Esophagus squamous epithelium (tissue), 5 donors: ENCODE data around the gene RAB8B. TPM values are rescaled to one million over a fixed set of nuclear protein-coding genes. Genes with fewer than 3 reads are reported as not detected.

Source experiments
- DNase-seq: peaks from one replicate; lab custom pipeline; 2025; lab: John Stamatoyannopoulos, UW
- H3K27ac ChIP-seq, 4 donors: fragments of 200-600 bp; sonication (generic); one replicate each; pipeline ENCODE4 v1.5.1; 2016 to 2019; ENCODE audit warnings: mild to moderate bottlenecking in 1 of 4
- H3K27me3 ChIP-seq, 4 donors: fragments of 200-600 bp; sonication (generic); 1 replicate in 3 of 4; 2 replicates in 1 of 4; pipeline versions ENCODE4 v1.5.1 to v1.6.0; 2017 to 2021; ENCODE audit warnings: antibody characterized with exemption in 1 of 4
- H3K36me3 ChIP-seq, 3 donors: fragments of 200-600 bp; sonication (generic); one replicate each; pipeline ENCODE4 v1.5.1; 2016 to 2019
- H3K4me1 ChIP-seq, 3 donors: fragments of 200-600 bp; sonication (generic); one replicate each; pipeline ENCODE4 v1.5.1; 2017 to 2019
- H3K4me3 ChIP-seq, 4 donors: fragments of 200-600 bp; sonication (generic); 1 replicate in 3 of 4; 2 replicates in 1 of 4; pipeline ENCODE4 v1.5.1; 2016 to 2019; ENCODE audit warnings: mild to moderate bottlenecking in 2 of 4, moderate library complexity in 1 of 4
- H3K9me3 ChIP-seq, 3 donors: fragments of 200-600 bp; sonication (generic); one replicate each; pipeline ENCODE4 v1.5.1; 2016 to 2019
- CTCF ChIP-seq, 6 experiments: fragments of 450-650 bp in 4 of 6; fragments of 200-600 bp in 2 of 6; sonication (generic) in 2 of 6; IDR thresholded peaks; one replicate each; pipeline ENCODE4 v1.5.1; 2016 to 2019; ENCODE audit warnings: antibody characterized with exemption in 6 of 6, mild to moderate bottlenecking in 4 of 6, moderate library complexity in 4 of 6
- POLR2A ChIP-seq, 4 donors: fragments of 450-650 bp; IDR thresholded peaks; one replicate each; pipeline ENCODE4 v1.6.1; 2017; ENCODE audit warnings: antibody characterized with exemption in 4 of 4, mild to moderate bottlenecking in 4 of 4, moderate library complexity in 3 of 4
- WGBS, 2 donors: methylation state at CpG; one replicate each; pipeline ENCODE4 v1.1.5; 2018; 5-methylcytosine and 5-hydroxymethylcytosine counted together
- intact Hi-C: fragments of 100-400 bp; cut with DNase I; formaldehyde crosslinking; loops from one replicate; pipeline ENCODE4 v1.15.0; 2022
- total RNA-seq, 4 donors: library from RNA; depleted of rRNA; stranded (reverse); fragments of >200 nt; gene quantifications; one replicate each; pipeline ENCODE4 v1.1.0, GENCODE V29; 2016
- donor health status: DM: yes; HTN: yes; CAD: no.

Gene RAB8B
- total RNA-seq, 4 donors from 2014 or later, result 3.1 to 22.7 (median 10.0) TPM

- no peak for DNase-seq
- 24 to 34% methylated on average over 8 to 10 of the region's 10 CpGs for WGBS, 2 donors
- Histone ChIP-seq H3K4me3 (peak overlapping the region; percentile 59 to 91 (median 87)), H3K36me3 (no peaks in the 10 kb centered on the region), H3K4me1 (peaks cover 0 to 64% (median 7%) of the 10 kb centered on the region in 3 donors), H3K27ac (peak overlapping the region; percentile 76 to 92 (median 84)), H3K27me3 (no peaks in the 10 kb centered on the region), H3K9me3 (no peaks in the 10 kb centered on the region)
- intact Hi-C loops, result no loop called here
- TF ChIP-seq POLR2A (IDR thresholded peaks at IDR 0.05), result no peak
Measured at GRCh38 chr15:63188247-63188925, 1.0 kb upstream of the RAB8B start.

GRCh38 chr15:63189941-63190768 is 749 bp downstream of the RAB8B start:
- H3K4me1 ChIP-seq, result peaks cover 1 to 81% (median 12%) of the 10 kb centered on the region in 3 donors
- peak overlapping the region; percentile 59 to 91 (median 87) for H3K4me3 ChIP-seq
- H3K27me3 ChIP-seq, result no peaks in the 10 kb centered on the region
- 5 to 7% methylated on average over 10 of the region's 10 CpGs for WGBS, 2 donors
- DNase-seq, result no peak
- H3K27ac ChIP-seq, result peak overlapping the region; percentile 76 to 95 (median 92)
- no peak for TF ChIP-seq POLR2A (IDR thresholded peaks at IDR 0.05)
- no peak for TF ChIP-seq CTCF (IDR thresholded peaks at IDR 0.05)
- H3K9me3 ChIP-seq, result no peaks in the 10 kb centered on the region
- intact Hi-C loops, result no loop called here
- H3K36me3 ChIP-seq, result no peaks in the 10 kb centered on the region

DNA sequence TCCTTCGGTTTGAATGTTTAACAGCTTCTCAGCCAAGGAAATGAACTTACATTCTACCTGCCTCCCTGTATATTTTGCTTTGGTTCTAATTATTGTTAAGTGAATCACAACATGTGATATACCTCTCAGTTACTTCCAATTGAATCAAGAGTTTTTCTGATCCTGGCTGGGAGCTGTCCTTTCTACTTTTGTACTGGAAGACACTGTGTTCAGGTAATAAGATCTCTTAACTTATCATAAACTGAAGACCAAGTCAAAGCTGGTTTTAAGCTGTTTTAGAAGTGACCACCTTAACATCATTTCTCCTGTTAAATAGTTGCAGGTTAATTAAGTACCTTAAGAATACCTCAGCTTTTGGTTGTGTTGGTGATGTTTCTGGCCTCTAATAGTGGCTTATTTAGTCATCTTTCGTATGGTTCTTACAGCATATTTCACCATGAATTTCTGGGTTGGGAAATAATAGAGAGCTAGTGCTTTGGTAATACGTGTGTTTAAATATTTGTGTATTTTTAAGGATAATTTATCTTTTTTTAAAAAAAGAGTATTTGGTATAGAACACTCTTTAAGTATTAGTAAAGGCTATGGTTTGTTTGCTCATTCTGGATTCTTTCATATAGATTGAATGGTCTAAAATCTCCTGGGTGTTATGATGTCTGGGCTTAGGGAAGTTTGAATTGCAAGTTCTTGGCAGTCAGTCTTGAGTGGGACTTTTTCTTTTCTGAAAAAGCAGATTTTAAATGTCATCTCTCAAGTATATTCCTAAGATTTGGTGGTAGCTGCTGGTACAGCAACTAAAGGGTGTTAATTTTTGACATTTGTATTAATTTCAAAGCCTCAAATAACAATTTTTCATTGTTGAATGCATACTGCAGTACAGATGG is 1.6 kb downstream of the RAB8B start:
- Histone ChIP-seq H3K27me3 (no peaks in the 10 kb centered on the region), H3K36me3 (no peaks in the 10 kb centered on the region), H3K4me1 (peaks cover 10 to 87% (median 15%) of the 10 kb centered on the region in 3 donors), H3K4me3 (peak overlapping the region in 3 of 4 donors; percentile 83 to 91 (median 91)), H3K9me3 (no peaks in the 10 kb centered on the region), H3K27ac (peak overlapping the region; percentile 76 to 95 (median 92))
- DNase-seq, result no peak
- no peak for TF ChIP-seq POLR2A (IDR thresholded peaks at IDR 0.05)
- no peak for TF ChIP-seq CTCF (IDR thresholded peaks at IDR 0.05)
- intact Hi-C loops, result no loop called here
- 38 to 55% methylated on average over 3 of the region's 3 CpGs for WGBS, 2 donors

DNA sequence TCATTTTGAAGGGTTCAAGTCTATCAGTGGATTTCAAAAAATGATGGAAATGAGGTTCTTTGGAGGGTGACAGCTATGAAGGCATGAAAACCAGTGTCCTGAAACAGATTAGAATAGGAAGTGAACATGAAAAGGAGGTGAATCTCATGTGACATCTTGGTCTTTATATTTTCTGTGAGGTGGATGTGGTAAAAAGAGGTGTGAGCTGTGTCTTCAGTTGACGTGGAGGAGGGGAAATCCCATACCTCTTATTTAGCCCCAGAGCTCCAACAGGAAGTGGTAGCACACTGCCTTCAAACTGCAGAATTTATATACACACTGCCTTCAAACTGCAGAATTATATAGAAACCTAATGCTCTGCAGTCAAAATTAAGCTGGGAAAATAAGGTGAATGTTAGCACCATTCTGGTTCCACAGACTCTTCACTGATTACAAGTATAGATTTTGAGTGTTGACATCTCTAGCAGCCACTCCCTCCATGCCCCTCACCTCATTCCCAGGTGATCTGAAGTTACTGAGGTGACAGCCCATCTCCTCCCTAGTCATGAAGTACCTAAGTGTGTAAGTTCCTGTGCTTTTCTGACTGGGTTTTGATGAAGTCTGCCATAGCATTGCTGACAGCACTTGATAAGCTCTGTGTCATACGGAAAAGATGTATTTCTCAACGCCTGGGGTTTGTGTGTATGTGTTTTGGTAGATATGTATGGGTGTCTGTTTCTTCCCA is 2.7 kb downstream of the RAB8B start:
- WGBS, 2 donors, result 45 to 68% methylated on average over 3 of the region's 3 CpGs
- peak overlapping the region in 2 of 4 donors; percentile 25 to 83 for H3K4me3 ChIP-seq
- H3K4me1 ChIP-seq, result peaks cover 14 to 91% (median 16%) of the 10 kb centered on the region in 3 donors
- H3K36me3 ChIP-seq, result no peaks in the 10 kb centered on the region
- H3K9me3 ChIP-seq, result no peaks in the 10 kb centered on the region
- no peak for DNase-seq
- intact Hi-C loops, result no loop called here
- TF ChIP-seq CTCF (IDR thresholded peaks at IDR 0.05) (no peak), POLR2A (IDR thresholded peaks at IDR 0.05) (peak in 1 of 4 donors; percentile 20)
- H3K27me3 ChIP-seq, result no peaks in the 10 kb centered on the region
- peak overlapping the region in 3 of 4 donors; percentile 3 to 91 (median 28) for H3K27ac ChIP-seq
